Measurements from ENCODE around the gene RAB26.

The RAB26 gene

DNA sequence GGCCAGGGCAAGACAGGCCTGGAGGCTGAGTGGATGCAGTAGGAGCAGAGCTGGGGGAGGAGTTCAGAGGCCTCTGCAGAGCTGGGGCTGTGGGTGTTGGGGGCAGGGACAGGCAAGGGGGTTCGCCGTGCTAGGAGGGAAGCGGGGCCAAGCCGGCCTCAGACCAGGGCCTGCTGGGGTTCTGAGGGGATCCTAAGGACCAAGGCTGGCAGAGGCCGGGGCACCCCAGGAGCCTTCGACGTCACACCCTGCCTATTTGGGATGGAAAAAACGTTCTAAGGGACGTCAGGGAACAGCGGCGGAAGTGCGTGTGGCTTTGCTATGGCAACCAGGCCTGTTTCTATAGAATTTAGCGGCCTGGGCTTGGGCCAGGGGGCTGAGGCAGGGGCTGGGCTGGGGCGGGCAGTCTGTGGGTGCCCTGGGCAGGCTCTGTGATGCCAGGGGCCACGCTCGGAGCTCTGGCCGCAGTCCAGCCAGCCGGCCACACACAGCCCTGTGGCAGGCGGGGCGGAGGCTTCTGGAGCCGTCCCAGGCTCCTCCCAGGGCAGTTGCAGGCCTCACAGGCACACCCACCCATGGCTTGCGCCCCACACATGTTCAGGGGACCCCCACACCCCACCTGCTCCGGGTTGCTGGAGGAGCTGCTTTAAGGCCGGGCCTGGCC, 10.9 kb downstream of the RAB26 start:
- DNase-seq (ENCODE audit: low read depth), result no peak

DNA sequence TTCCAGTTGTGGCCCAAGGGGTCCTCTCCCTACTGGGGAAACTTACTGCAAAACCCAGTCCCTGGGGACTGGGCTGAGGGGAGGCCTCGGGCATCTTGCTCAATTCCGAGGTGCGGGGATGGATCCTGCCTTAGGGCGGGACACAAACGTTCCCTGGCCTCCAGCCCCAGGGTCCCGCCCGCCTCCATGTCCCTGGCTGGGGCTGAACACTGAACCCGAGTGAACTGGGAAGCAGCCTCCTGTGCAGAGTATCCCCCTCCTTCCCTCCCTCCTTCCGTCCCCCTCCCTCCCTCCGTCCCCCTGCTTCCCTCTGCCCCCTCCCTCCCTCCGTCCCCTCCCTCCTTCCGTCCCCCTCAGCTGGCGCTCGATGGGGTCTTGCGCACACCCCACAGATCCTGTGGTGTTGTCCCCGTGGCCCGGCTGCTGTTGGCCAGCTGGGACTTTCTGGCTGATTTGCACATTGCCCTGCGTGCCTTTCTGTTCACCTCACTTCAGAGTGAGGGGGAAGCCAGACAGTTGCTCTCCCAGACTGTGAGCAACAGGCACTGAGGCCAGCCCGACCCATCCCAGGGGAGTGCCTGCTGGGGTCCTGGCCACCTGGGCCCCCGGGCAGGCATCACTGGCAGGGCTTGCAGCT, 12.6 kb downstream of the RAB26 start:
- DNase-seq (ENCODE audit: low read depth), result no peak

DNA sequence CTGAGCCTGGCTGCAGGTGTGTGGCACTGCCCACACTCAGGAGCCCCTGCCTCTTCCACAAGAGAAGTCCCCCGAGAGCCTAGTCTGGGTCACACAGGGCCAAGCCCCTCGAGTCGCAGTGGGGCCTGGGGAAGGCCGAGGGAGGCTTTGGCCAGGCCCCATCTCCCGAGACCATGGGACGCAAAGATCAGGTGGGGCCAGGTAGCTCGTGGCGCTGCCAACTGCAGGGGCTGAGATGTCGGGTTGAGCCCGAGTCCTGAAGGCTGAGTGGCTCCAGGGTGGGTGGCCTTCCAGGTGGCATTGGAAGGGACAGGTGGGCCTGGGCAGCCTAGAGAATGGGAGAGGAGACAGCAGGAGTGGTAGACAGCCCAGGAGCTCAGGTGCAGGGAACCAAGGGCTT, 13.5 kb downstream of the RAB26 start:
- no peak for DNase-seq (ENCODE audit: low read depth)

DNA sequence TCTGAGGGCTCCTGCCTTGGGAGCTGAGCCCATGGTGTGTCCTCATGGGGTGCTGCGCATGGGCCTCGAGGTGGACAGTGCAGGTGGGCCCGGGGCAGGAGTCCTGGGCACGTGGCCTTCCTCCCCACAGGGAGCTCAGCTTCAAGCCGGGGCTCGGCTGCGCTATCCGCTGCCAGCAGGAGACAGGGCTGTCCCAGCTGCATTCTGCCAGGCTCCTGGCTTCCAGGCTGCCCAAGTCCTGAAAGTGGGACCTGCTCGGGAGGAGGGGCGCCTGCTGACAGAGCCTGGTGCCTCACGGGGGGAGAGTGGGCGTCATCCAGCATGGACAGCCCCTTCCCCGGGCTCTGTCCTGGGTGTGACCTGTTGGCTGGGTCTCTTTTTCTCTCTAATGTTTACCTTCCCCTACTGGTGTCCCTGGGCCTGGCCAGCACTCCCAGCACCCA, 14.3 kb downstream of the RAB26 start:
- DNase-seq (ENCODE audit: low read depth), result no peak

DNA sequence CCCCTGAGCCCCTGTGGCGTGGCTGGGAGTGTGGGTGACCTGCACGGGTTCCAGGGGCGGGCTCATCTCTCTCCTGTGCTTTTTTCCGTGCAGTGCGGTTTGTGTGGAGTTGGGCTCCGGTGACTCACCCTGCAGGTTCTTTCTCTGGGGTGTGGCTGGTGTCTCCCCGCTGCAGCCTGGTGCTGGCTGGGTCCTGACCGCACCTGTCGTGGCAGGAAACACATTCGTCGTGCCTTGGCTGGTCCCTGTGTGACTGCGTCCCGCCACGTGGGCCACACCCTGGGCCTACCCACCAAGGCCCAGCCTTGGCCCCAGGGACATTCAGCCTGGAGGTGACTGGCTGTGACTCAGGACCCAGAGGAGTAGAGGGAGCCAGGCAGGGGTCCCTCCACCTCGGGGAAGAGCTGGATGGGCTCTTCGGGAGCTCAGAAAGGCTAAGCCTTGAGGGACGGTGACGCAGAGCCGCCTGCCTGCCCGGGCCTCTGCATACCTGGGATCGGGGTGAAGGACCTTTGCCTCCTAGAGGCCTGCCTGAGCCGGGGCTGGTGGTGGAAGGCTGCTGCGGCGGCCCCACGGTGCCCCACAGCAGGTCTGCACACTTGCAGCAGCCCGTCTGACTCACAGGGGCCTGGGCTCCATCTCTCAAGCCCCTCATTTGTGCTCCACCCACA, 14.9 kb downstream of the RAB26 start:
- no peak for DNase-seq (ENCODE audit: low read depth)

DNA sequence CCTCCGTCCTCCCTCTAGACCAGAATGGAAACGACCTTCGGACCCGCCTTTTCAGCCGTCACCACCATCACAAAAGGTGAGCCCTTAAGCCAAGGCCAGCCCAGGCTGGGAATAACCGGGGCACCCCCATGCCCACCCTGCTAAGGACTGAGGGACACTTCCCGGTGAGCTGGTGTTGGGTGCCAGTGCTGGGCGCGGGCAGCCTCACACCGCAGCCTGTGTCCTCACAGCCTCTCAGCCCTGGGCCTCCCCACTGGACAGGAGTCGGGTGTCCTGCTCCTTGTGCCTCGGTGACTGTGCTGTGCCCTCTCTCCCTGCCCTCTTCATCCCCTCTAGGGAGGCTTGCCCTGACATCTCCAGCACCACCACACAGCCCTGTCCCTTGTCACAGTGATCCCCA, 17.4 kb downstream of the RAB26 start:
- no peak for DNase-seq (ENCODE audit: low read depth)

DNA sequence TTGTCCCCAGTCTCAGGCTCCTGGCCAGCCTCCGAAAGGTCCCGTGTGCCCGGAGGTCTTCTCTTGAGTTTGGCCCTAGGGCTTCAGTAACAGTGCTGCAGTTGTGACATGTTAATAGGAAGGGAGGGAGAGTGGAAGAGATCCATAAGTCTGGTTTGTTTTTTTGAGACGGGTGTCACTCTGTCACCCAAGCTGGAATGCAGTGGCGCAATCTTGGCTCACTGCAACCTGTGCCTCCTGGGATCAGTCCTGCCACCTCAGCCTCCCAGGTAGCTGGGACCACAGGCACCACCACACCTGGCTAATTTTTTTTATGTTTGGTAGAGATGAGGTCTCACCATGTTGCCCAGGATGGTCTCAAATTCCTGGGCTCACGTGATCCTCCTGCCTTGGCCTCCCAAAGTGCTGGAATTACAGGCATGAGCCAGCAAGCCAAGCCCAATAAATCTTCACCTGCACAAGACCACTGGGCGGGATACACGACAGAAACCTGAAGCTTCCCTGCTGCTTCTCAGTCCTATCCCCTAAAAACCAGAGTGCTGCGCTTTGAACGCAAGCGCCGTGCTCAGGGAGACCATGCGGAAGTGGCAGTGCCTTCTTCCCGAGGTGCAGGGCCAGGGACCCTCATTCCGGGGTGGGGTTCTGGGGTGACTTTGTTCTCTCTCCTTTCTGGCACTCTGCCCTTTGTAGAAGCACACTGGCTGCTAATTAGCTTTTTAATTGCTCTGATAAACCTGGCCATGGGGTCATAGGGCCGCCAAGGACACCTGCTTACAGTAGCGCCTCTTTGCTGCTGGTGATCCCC, 18.0 kb downstream of the RAB26 start:
- no peak for DNase-seq (ENCODE audit: low read depth)

DNA sequence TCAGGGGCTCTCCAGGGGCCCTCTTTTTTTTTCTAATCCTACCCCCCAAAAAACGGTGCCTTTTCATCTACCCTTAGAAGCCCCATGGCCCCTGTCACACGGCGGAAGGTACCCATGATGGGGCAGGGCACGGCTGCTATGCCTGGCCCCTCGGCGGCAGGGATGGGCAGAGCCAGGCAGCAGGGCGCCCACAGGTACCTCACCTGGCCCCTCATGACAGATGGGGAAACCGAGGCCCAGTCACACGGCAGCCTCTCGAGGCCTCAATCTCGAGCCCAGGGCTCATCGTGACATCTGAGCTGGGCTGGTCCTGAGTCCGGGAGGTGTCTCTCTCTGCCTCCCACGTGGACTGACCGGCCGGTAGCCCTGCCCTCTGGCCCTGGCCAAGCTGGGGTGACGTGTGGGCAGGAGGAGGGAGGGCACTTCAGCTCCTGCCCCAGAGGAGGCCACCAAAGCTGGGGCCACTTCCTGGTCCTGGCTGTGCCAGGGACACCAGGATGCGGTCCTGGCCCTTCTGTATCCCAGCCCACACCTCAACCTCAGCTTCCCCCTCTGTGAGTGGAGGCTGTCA, 18.7 kb downstream of the RAB26 start:
- DNase-seq (ENCODE audit: low read depth), result no peak

DNA sequence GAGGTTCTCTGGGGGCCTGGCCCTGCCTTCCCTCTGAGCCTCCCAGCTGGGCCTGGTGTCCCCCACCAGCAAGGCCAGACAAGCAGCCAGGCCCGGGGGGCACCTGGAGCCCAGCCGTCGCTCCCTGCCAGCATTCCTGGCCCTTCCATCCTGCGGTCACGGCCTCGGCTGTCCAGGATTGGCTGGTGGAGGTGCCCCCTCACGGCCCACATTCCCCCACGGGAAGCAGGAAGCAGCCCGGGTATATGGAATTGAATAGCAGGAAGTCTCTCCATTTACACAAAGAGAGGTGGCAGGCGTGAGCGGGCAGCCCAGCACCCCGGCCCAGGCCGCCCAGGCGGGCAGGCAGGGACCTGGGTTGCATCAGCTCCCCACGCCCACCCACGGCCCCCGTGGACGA, 21.7 kb downstream of the RAB26 start:
- no peak for DNase-seq (ENCODE audit: low read depth)

DNA sequence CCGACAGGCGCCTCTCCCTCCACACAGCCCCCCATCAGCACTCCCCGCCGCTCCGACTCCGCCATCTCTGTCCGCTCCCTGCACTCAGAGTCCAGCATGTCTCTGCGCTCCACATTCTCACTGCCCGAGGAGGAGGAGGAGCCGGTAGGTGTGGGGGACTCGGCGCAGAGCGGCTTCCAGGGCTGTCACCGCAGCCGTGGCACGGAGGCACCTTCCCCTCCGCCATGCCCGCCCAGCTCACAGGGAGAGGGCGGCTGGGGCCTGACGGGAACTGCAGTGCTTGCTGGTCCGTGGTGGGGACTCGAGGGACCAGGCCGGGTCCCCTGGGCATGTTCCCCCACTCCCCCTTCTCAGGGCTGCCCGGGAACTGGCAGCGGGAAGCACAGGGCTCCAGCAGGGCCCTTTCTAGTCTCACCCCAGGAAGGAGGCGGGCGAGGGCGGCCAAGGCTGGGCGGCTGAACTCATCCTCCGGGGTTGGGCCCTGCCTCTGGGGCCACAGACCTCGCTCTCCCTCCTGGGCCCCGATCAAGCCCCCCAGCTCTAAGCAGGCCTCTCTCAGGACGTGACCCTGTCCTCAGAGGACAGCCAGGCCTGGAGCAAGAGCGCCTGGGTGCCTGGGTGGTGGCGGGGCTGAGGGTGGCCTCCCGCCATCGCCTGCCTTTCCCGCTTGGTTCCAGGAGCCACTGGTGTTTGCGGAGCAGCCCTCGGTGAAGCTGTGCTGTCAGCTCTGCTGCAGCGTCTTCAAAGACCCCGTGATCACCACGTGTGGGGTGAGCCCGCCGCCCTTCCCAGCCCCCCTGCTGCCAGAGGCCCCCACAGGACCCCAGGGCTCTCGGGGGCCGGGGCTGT, 22.4 kb downstream of the RAB26 start:
- no peak for DNase-seq (ENCODE audit: low read depth)

DNA sequence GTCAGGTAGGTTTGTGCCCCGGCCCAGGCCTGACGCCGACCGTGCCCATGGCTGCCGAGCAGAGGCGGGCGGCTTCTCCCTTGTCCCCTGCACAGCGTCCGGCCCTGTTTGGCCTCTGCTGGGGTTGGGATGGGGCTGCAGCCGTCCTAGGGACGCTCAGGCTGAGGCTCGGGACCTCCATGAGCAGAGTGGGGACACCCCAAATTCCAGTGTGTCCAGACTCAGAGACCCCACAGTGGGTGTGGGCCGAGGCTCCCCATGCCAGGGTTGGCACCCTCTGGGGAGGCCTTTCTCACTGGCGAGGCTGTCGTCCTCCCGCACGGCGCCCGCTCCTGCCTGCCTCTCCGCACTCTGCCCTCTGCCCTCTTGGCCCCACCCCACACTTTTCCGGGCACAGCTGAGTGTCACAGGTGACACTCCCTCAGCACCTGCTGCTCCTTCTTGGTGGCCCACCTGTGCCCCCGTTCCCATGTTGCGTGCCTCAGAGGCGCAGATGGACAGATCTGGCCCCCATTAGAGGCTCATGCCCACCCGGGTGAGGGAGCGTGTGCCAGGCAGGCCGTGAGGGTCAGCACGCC, 23.3 kb downstream of the RAB26 start:
- DNase-seq (ENCODE audit: low read depth), result no peak

DNA sequence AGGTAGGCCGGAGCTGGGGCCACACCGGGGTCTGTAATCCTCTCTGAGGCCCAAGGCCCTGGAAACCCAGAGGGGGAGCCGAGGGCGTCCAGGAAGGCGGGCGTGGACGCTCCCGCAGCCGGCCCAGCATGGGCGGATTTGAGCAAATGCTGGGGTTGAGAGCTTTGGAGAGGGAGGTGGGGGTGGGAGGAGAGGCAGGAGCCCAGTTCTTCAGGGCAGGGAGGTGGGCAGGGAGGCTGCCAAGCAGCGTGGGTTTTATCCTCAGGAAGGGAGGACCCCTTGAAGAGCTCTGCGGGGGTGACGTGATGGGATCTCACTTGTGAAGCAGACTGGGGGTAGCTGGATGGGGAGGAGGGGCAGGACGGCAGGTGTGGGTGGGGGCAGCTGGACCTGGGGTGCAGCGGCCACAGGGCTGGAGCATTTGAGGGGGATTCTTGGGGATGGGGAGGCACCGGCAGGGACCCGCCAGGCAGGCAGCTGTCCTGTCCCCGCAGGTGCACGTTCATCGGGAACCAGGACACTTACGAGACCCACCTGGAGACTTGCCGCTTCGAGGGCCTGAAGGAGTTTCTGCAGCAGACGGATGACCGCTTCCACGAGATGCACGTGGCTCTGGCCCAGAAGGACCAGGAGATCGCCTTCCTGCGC, 24.4 kb downstream of the RAB26 start:
- DNase-seq (ENCODE audit: low read depth), result no peak

DNA sequence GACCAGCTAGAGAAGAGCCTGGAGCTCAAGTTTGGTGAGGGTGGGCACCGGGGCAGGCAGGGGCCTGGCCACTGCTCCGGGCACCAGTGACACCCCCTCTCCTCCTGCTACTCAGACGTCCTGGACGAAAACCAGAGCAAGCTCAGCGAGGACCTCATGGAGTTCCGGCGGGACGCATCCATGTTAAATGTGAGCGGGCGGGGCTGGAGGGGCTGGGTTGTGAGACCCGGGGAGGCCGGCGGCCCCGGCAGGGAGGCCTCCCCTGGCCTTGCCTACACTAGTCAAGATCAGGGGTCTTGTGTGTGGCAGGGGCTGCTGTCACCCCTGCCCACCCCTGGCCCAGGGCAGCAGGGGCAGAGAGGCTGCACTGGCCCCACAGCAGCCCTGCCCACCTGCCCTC, 24.9 kb downstream of the RAB26 start:
- no peak for DNase-seq (ENCODE audit: low read depth)

DNA sequence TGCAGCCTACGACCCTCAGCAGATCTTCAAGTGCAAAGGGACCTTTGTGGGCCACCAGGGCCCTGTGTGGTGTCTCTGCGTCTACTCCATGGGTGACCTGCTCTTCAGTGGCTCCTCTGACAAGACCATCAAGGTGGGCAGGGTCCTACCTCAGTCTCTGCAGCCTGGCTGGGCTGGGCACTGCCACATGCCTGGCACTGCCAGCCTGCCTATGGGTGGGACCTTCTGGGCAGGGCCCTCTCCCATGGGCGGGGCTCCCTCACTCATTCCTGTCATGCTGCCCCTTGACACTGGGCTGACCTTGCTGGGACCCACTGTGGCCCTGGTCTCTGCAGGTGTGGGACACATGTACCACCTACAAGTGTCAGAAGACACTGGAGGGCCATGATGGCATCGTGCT, 25.5 kb downstream of the RAB26 start:
- no peak for DNase-seq (ENCODE audit: low read depth)

DNA sequence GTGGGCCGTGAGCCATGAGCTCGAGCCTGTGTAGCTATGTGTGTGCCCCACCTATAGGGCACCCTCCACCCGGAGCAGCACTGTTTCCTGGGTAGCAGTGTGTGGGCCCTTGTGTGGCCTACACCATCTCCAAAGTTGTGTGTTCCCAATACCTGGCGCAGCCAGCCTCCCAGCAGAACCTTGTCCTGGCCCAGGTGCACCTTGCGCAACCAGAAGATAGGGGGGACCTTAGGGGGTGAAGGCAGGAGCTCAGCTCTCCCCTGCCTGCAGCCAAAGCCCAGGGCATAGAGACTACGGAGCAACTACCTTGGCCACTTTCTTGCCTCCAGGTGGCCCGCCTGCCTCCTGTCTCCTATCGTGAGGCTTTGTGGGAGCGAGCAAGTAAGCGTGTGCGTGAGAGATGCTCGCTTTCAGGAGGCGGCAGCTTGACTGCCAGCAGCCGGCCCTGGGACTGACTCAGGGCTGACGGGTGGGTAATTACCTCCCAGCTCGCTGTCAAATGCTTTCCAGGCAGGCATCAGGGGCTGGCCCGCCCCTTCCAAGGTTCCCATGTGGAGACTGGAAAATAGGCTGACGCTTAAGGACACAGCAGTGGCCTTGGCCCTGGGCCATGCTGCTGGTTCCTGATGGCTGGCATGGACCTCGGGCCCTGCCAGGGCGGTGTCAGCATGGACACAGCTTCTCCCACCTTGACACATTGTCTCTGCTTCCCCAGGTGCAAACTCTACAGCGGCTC, 26.1 kb downstream of the RAB26 start:
- no peak for DNase-seq (ENCODE audit: low read depth)

DNA sequence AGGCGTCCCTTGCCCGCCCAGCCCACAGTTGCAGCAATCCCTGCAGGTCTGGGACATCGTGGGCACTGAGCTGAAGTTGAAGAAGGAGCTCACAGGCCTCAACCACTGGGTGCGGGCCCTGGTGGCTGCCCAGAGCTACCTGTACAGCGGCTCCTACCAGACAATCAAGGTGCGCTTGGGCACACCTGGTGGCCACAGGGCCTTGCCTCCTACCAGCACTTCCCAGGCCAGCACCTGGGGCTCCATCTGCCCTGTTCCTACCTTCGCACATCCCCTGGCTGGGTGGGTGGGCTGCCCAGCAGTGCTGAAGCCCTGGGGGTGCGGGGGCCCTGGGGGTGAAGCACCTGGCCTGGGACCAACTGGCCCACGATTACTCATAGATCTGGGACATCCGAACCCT, 27.0 kb downstream of the RAB26 start:
- no peak for DNase-seq (ENCODE audit: low read depth)

DNA sequence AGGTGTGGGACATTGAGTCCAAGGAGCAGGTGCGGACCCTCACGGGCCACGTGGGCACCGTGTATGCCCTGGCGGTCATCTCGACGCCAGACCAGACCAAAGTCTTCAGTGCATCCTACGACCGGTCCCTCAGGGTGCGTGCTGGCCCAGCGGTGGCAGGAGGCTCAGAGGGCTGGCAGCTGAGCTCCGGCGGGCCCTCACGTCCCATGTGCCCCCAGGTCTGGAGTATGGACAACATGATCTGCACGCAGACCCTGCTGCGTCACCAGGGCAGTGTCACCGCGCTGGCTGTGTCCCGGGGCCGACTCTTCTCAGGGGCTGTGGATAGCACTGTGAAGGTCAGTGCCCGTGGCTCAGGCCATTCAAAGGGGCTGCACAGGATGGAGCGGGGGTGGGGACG, 27.6 kb downstream of the RAB26 start:
- DNase-seq (ENCODE audit: low read depth), result no peak

DNA sequence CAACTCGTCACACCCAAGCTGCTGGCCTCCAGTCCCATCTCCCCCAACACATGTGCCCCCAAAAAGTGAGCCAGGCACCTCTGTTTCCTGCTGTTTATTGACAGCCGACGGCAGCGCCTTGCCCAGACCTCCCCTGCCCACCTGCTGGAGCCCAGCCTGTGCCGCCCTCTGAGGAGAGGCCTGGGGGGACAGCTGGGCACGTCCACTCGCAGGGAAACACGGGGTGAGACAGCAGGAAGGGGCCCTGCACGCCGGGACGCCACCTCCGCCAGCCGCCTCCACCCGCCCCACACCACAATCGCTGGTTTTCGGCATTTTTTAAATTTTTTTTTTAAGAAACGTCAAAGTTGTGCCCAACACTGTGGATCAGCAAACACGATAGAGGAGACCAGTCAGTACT, 28.7 kb downstream of the RAB26 start:
- DNase-seq (ENCODE audit: low read depth), result no peak

DNA sequence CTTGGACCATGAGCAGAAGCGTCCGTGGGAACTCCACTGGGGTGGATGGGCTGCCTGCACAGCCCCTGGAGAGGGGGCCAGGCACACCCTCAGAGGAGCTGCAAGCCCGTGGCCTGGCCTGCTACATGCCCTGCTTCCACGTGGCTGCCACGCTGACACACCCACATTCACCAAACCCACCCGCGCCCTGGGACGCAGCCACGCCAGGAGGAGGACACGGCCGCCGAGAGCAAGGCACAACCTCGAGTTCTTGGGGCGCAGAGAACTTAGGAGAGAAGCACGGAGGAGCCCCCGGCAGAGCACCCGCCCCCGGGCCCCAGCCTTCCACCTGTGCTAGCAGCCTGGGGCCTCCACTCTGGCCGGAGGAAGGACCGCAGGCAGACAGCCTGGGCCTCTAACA, 29.1 kb downstream of the RAB26 start:
- DNase-seq (ENCODE audit: low read depth), result no peak

Data from HS-5 (cell line).